ENCODE data around the gene ENAH. TPM values are rescaled to one million over a fixed set of nuclear protein-coding genes. Genes with fewer than 3 reads are reported as not detected.

Gene ENAH
- total and polyA plus RNA-seq, 2 experiments from 2014 or later = 109 to 184 TPM

- H3K27me3 Mint-ChIP-seq (ENCODE audit: insufficient read depth, low read depth, poor library complexity) = peaks cover 12% of the 10 kb centered on the region
- Histone ChIP-seq H3K4me2 (no peak overlapping the region), H3K79me2 (replicated peaks; ENCODE audit: insufficient read depth) (peaks cover 99% of the 10 kb centered on the region), H3K4me3 (no peak overlapping the region), H3F3A (replicated peaks; ENCODE audit: low read depth) (0 out of 2 replicates have a peak, but pooled peaks cover 3% of the 10 kb centered on the region), H3K27me3 (ENCODE audit: insufficient read depth) (no peaks in the 10 kb centered on the region), H3K9me2 (ENCODE audit: insufficient read depth) (no peaks in the 10 kb centered on the region), H3K36me3 (ENCODE audit: insufficient read depth) (no peaks in the 10 kb centered on the region), H3K4me1 (ENCODE audit: insufficient read depth) (peaks cover 37% of the 10 kb centered on the region), H4K20me1 (replicated peaks; ENCODE audit: insufficient read depth) (peaks cover 66% of the 10 kb centered on the region), H2AFZ (no peak overlapping the region), H3K27ac (ENCODE audit: low read depth) (no peak overlapping the region)
- no peak overlapping the region for H3K27ac Mint-ChIP-seq
- no peak overlapping the region for H3K4me3 Mint-ChIP-seq
- H3K4me1 Mint-ChIP-seq = peaks cover 58% of the 10 kb centered on the region
- ATAC-seq (no peak), DNase-seq (ENCODE audit: low spot score) (no peak)
- peaks cover 20% of the 10 kb centered on the region; the same call in 2 of the 3 replicates for H3K9me3 Mint-ChIP-seq
- H3K36me3 Mint-ChIP-seq (ENCODE audit: low read depth) = peaks cover 29% of the 10 kb centered on the region
- TF ChIP-seq ZNF462 (CRISPR knock-in tag; IDR thresholded peaks at IDR 0.05) (no peak), CTCF (conservative IDR thresholded peaks at IDR 0.05; ENCODE audit: low read depth in 2 of 2) (no peak), EZH2phosphoT487 (IDR thresholded peaks at IDR 0.05; ENCODE audit: unreplicated experiment) (no peak), JUNB (IDR thresholded peaks at IDR 0.05; ENCODE audit: unreplicated experiment) (no peak), STAT1 (IDR thresholded peaks at IDR 0.05; ENCODE audit: unreplicated experiment) (no peak), REST (IDR thresholded peaks at IDR 0.05; ENCODE audit: unreplicated experiment) (no peak), ZNF331 (CRISPR knock-in tag; IDR thresholded peaks at IDR 0.05; ENCODE audit: low read depth) (no peak), EZH2 (IDR thresholded peaks at IDR 0.05; ENCODE audit: low read depth, unreplicated experiment) (no peak), ZNF114 (CRISPR knock-in tag; IDR thresholded peaks at IDR 0.05) (no peak), ETS1 (IDR thresholded peaks at IDR 0.05) (no peak), CREB1 (CRISPR knock-in tag; IDR thresholded peaks at IDR 0.05; ENCODE audit: low read depth) (no peak), POLR2AphosphoS5 (IDR thresholded peaks at IDR 0.05; ENCODE audit: low read depth) (no peak), NANOG (IDR thresholded peaks at IDR 0.05; ENCODE audit: borderline replicate concordance) (no peak)
These were observed 41.2 kb downstream of the ENAH start for GRCh38 chr1:225611537-225612223.
